ENCODE data around the gene S100A2.
A peak's percentile ranks its signal among the peaks of the same experiment; 100 is the strongest.

S100A2 gene

GRCh38 chr1:153545067-153546055 lies 20.3 kb downstream of the S100A2 start, which contains the start of gene S100A4:
TSS of gene S100A4 (minus strand) at chr1:153545806. CDS start at chr1:153544794, 1,012 bp downstream.
- peak; percentile 88 for DNase-seq (ENCODE audit: low read depth)

DNA sequence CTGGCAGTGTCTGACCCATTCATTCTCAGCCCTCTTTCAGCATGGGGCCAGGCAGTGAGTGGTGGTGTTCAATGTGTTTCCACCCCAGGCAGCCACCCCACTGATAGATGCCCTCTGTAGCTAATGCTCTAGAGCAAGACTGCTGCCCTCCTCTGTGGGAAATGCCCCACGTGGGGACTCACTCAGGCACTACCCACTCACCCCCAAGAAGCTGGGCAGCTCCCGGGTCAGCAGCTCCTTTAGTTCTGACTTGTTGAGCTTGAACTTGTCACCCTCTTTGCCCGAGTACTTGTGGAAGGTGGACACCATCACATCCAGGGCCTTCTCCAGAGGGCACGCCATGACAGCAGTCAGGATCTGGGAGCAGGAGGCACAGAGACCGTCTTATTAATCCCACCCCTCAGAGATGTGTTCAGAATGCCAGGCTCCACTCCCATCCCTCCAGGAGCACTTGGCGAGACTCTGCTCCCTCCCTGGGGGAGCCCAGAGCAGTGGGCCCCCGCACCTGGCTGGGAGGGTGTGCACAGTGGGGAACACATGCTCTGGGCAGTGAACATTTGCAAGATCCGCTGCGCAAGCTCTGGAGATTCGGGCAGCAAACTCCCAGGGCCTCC lies 21.1 kb downstream of the S100A2 start:
- DNase-seq (ENCODE audit: low read depth): no peak

- no peak for DNase-seq (ENCODE audit: low read depth)
Measured at GRCh38 chr1:153543736-153544135, 21.9 kb downstream of the S100A2 start.

DNA sequence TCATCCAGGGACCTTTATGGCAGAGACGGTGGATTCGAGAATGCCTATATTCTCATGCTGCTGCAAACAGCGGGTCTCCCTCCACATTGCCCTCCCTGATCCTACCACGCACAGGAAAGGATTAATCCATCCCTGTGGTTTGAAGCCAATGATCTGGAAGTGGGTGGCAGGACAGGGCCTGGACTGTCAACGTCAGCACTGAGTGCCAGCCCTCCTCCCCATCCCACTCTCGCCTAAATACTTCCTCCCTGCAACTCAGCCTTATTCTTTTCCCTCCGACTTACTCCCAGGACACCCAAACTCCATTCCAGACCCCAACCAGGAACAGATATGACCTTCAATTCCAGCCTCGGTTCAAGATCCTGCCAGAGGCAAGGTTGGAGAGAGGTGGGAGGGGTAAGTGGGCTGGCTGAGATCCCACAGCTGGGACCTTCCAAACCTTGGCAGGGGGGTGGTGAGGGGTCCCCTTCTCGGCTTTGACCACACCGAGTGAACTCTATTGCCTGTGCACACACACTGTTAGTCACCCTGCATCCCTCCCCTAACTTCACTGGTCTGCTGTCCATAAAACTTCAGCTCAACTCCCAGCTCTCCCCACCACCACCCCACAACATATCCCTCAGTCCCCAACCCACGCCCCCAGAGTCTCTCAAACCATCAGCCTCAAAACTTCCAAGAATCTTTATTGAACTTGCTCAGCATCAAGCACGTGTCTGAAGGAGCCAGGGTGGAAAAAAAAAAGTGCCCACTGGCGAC lies 22.5 kb downstream of the S100A2 start:
- DNase-seq (ENCODE audit: low read depth): no peak

DNA sequence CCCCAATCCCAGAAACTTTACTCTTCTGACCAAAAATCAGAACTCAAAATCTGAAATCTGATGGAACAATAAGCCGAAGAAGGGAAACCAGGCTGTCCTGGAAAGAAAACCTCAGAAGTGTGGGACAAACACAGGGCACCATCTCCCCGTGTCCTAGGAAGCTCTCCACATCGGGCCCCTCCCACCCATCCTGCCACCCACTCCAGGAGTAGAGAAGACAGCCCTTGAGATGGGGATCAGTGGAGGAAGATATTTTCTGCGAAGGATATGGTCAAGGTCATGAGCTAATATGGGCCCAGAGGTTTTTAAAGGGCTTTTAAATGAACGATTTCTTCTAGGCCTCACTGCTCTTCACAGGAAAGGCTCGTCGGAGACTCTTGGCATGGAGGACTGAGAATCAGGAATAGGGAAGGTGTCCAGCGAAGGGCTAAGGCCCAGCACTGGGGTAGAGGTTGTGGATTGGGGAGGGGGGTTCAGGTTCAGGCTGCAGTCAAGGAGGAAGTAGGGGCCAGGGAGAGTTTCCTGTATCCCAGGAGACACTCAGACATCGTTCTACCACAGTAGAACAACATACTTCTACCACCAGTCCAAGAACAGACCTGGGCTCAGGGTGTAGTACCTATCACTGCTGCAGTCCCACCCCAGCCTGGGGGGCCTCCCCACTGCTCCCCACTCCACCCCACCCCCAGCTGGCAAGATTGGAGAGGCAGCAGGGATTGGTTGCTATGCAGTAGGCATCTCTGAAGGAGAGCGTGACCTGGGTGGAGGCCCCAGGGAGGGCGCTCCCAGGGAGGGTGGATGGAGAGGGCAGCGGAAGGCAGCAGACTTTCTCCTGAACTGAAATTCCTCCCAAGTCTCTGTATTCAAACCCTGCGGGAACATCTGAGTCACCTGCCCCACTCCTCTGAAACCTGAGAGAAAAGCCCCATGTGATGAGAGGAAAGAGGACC lies 23.7 kb downstream of the S100A2 start:
- no peak for DNase-seq (ENCODE audit: low read depth)

- DNase-seq (ENCODE audit: low read depth): peak; percentile 79
Measured at GRCh38 chr1:153540394-153541361, 25.0 kb downstream of the S100A2 start, which contains the start of gene S100A5. TSS of gene S100A5 (minus strand) at chr1:153540934. CDS start at chr1:153540191, 743 bp downstream.

DNA sequence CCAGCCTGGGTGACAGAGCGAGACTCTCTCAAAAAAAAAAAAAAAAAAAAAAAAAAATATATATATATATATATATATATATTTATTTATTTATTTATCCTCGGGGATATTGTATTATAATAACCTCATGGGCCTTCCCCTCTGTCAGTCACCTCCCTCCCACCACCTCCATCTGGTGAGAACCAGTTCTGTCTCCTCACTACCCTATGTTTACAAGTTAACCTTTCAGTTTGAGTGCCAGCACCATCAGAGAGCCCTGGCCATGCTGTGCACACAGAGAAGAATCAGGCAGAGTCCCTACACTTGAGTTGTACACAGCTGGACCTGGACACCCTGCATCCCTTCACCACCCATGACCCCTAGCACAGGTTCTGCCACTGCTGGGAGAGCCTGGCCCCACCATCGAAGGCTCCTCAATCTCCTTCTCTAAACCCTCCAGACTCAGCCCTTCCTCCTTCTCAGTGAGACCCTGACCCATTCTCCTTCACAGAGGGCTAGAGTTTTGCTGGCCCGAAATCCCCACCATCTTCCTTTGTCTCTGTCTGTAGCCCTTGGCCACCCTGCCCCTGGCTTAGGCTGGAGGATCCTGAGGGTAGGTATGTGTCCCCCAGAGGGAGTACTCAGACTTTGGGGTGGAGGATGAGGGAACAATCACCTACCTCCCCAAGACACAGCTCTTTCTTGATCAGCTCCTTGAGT lies 26.1 kb downstream of the S100A2 start:
- no peak for DNase-seq (ENCODE audit: low read depth)

- DNase-seq (ENCODE audit: low read depth): peak; percentile 67
Measured at GRCh38 chr1:153538315-153538821, 27.3 kb downstream of the S100A2 start.

- DNase-seq (ENCODE audit: low read depth): no peak
Measured at GRCh38 chr1:153537376-153537730, 28.3 kb downstream of the S100A2 start.

- no peak for DNase-seq (ENCODE audit: low read depth)
Measured at GRCh38 chr1:153536671-153537375, 28.8 kb downstream of the S100A2 start.

DNA sequence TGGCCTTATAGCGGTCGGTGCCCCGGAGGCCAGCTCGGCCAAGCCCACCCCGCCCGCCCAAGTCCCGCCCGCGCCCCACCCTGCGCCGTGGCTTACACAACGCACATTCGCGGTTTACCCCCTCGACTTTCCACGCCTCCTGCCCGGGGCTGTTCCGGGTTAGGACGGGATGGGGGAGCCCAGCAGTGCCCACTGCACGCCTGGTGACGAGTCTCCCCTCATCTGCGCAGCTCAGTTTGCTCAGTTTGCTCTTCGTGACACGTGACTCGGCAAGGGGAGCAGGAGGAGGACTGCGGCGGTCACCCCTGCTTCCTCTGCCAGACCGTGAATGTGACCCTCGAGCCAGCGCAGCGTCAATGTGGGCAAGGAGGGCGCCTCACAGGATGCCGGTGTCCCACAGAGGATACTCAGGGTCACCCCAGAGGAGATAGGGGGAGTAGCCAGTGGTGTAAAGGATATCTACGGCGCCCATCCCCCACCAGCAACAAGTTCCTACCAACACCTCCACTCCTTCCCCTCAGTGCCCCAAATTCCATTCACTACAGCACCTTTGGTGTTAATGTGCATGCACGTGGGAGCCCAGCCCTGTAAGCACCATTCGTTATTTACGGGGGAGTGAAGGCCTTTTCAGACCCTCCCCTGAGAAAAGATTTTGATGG lies 29.5 kb downstream of the S100A2 start:
- peak; percentile 98 for DNase-seq (ENCODE audit: low read depth)

GRCh38 chr1:153535242-153536011 lies 30.2 kb downstream of the S100A2 start, which contains the start of gene S100A6:
TSS of gene S100A6 (minus strand) at chr1:153535991. CDS start at chr1:153535339, 652 bp downstream.
- peak; percentile 64 for DNase-seq (ENCODE audit: low read depth)

DNA sequence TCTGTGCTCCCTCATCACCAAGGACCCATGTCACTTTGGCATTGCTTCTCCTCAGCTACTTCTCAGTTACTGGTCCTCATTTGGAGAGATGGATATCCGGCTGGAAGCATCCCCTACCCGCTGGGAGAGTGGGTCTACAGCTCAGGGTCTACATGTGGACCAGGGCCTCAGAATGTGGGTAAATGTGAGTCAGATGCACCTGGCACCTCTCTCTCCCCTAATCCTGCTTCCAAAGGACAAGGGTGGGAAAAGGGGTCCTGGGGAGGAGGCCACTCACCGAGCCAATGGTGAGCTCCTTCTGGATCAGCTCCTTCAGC lies 30.8 kb downstream of the S100A2 start:
- no peak for DNase-seq (ENCODE audit: low read depth)

- peak; percentile 85 for DNase-seq (ENCODE audit: low read depth)
Measured at GRCh38 chr1:153534226-153534924, 31.3 kb downstream of the S100A2 start.

DNA sequence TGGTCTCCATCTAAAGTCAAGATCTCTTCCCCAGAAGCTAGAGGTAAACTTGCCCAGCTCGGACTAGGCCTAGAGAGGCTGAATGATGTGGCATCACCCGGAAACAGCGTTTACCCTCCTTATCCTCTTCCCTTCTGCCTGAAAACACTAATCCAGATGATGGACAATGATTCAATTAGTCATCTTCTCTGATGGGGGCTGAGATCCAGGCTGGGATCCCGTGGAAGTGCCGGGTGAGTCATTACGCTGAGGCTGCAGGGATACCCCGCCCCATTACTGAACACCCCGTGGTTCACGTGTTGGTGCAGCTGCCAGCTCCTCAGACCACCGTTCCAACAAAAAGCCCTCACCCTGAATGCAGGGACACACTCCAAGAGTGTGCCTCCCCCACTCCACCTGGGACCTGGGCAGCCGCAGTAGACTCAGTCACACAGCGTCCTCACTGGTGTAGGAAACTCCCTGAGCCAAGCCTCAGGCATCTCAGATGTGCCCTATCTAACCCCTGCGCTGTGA lies 31.9 kb downstream of the S100A2 start:
- DNase-seq (ENCODE audit: low read depth): peak; percentile 98

Measured in ELR (cell line).